PC-3 (cell line): ENCODE measurements around the gene PBX4. TPM values are rescaled to one million over a fixed set of nuclear protein-coding genes. Genes with fewer than 3 reads are reported as not detected.

Experiments used
- ATAC-seq: fragments of 200-7000 bp; cut with Tn5 transposase; 2 replicates; pipeline ENCODE4 v1.9.1; 2020; ENCODE audit warnings: mild to moderate bottlenecking, moderate library complexity
- BruUV-seq: library from RNA; stranded (reverse); fragments of 400-500 nt; replicated peaks from 2 replicates; lab custom pipeline; 2021; lab: Mats Ljungman, UMichigan
- CTCF ChIA-PET: fragments of 300-600 bp; sonication (Branson Sonifier 250); formaldehyde crosslinking; loops from one replicate; lab custom pipeline; 2022; ENCODE audit warnings: antibody characterized with exemption; lab: Charles Lee
- POLR2A ChIA-PET: fragments of 300-600 bp; sonication (Branson Sonifier 250); formaldehyde crosslinking; loops from one replicate; lab custom pipeline; 2022; ENCODE audit warnings: antibody characterized with exemption; ENCODE audit not compliant: unreplicated experiment; lab: Charles Lee
- DNase-seq: peaks from one replicate; pipeline ENCODE4 v3.0.0-alpha.2; 2015
- H2AFZ ChIP-seq: fragments of 300-600 bp; sonication (generic); 2 replicates; pipeline ENCODE4 v1.6.0; 2016; ENCODE audit warnings: antibody characterized with exemption, low read length
- H3F3A ChIP-seq: fragments of 300-600 bp; sonication (generic); one replicate; pipeline ENCODE4 v1.6.0; 2017; ENCODE audit warnings: antibody characterized with exemption, low read length, control low read depth, mild to moderate bottlenecking; ENCODE audit not compliant: unreplicated experiment
- H3K27ac ChIP-seq: fragments of 300-600 bp; sonication (generic); 2 replicates; pipeline ENCODE4 v1.5.1; 2016; ENCODE audit warnings: mild to moderate bottlenecking, low read length
- H3K27me3 ChIP-seq: fragments of 300-600 bp; sonication (generic); 2 replicates; pipeline ENCODE4 v1.6.1; 2016; ENCODE audit warnings: low read length, mixed read lengths
- H3K36me3 ChIP-seq: fragments of 300-600 bp; sonication (generic); 2 replicates; pipeline ENCODE4 v1.6.1; 2016; ENCODE audit warnings: low read depth, mixed run types, low read length, mixed read lengths
- H3K4me1 ChIP-seq: fragments of 300-600 bp; sonication (generic); 2 replicates; pipeline ENCODE4 v1.5.1; 2016; ENCODE audit warnings: low read length; ENCODE audit not compliant: insufficient read depth
- H3K4me2 ChIP-seq: fragments of 300-600 bp; sonication (generic); 2 replicates; pipeline ENCODE4 v1.6.0; 2016; ENCODE audit warnings: low read length
- H3K4me3 ChIP-seq: fragments of 300-600 bp; sonication (generic); 2 replicates; pipeline ENCODE4 v1.5.1; 2016; ENCODE audit warnings: mild to moderate bottlenecking, low read length, mixed read lengths
- H3K79me2 ChIP-seq: fragments of 300-600 bp; sonication (generic); 2 replicates; pipeline ENCODE4 v1.6.1; 2017; ENCODE audit warnings: low read length, mixed read lengths
- H3K9ac ChIP-seq: fragments of 300-600 bp; sonication (generic); 2 replicates; pipeline ENCODE4 v1.6.0; 2016; ENCODE audit warnings: mild to moderate bottlenecking, low read length
- H3K9me2 ChIP-seq: fragments of 300-600 bp; sonication (generic); replicated peaks from 2 replicates; pipeline ENCODE4 v1.6.1; 2016; ENCODE audit warnings: mixed run types, low read length, mixed read lengths
- H3K9me3 ChIP-seq: fragments of 300-600 bp; sonication (generic); 2 replicates; pipeline ENCODE4 v1.6.1; 2016; ENCODE audit warnings: low read length, mixed read lengths
- H4K20me1 ChIP-seq: fragments of 300-600 bp; sonication (generic); 2 replicates; pipeline ENCODE4 v1.6.1; 2016; ENCODE audit warnings: low read length, mixed read lengths
- CTCF ChIP-seq: fragments of 300-600 bp; sonication (generic); conservative IDR thresholded peaks from 2 replicates; pipeline ENCODE4 v1.5.1; 2017; ENCODE audit warnings: antibody characterized with exemption, low read depth, mild to moderate bottlenecking, low read length
- EZH2 ChIP-seq: fragments of 300-600 bp; sonication (generic); IDR thresholded peaks from one replicate; pipeline ENCODE4 v1.6.1; 2017; ENCODE audit warnings: antibody characterized with exemption, mild to moderate bottlenecking, low read length; ENCODE audit not compliant: unreplicated experiment
- EZH2phosphoT487 ChIP-seq: fragments of 300-600 bp; sonication (generic); IDR thresholded peaks from 2 replicates; pipeline ENCODE4 v1.6.1; 2018; ENCODE audit warnings: mild to moderate bottlenecking, antibody characterized with exemption, low read length, borderline replicate concordance
- intact Hi-C: fragments of 100-400 bp; cut with micrococcal nuclease; formaldehyde crosslinking; loops from 2 replicates; pipeline ENCODE4 v1.9.0; 2023
- total RNA-seq: library from RNA; depleted of rRNA; stranded (reverse); fragments of >200 nt; gene quantifications from 2 replicates; pipeline ENCODE4 v1.2.3, GENCODE V29; 2014

The PBX4 gene
- total RNA-seq, 1 experiment from 2014 or later = 6.9 TPM

- H3F3A ChIP-seq = no peaks in the 10 kb centered on the region
- no peak overlapping the region for H3K4me2 ChIP-seq
- no peaks in the 10 kb centered on the region for H3K4me1 ChIP-seq
- no peaks in the 10 kb centered on the region for H3K9me2 ChIP-seq
- H3K79me2 ChIP-seq = 0 out of 2 replicates have a peak, but pooled peaks cover 2% of the 10 kb centered on the region
- H3K27me3 ChIP-seq = no peaks in the 10 kb centered on the region
- no peak overlapping the region for H3K9ac ChIP-seq
- H3K9me3 ChIP-seq = no peaks in the 10 kb centered on the region
- no peak overlapping the region for H3K4me3 ChIP-seq
- no peaks in the 10 kb centered on the region for H4K20me1 ChIP-seq
- peaks cover 3% of the 10 kb centered on the region; the same call in 1 of the 2 replicates for H3K36me3 ChIP-seq
- ChIA-PET POLR2A (no interaction called here), CTCF (no interaction called here)
- intact Hi-C loops = no loop called here
- H2AFZ ChIP-seq = no peak overlapping the region
- DNase-seq = no peak
- TF ChIP-seq EZH2 = no peak
- no peak for TF ChIP-seq CTCF
- TF ChIP-seq EZH2phosphoT487 = no peak
- BruUV-seq = no TSS peak
- ATAC-seq = no peak
- no peak overlapping the region for H3K27ac ChIP-seq
These were observed 18.7 kb upstream of the PBX4 start for GRCh38 chr19:19637186-19637522.

GRCh38 chr19:19636573-19637185, 18.2 kb upstream of the PBX4 start:
- DNase-seq (no peak), ATAC-seq (no peak)
- H3F3A ChIP-seq = no peaks in the 10 kb centered on the region
- no peaks in the 10 kb centered on the region for H3K79me2 ChIP-seq
- ChIA-PET POLR2A (no interaction called here), CTCF (no interaction called here)
- no peak overlapping the region for H3K27ac ChIP-seq
- peaks cover 3% of the 10 kb centered on the region; the same call in 1 of the 2 replicates for H3K36me3 ChIP-seq
- H3K4me2 ChIP-seq = no peak overlapping the region
- TF ChIP-seq EZH2phosphoT487 (no peak), EZH2 (no peak), CTCF (no peak)
- no peaks in the 10 kb centered on the region for H3K9me3 ChIP-seq
- no peaks in the 10 kb centered on the region for H3K27me3 ChIP-seq
- no TSS peak for BruUV-seq
- H3K9me2 ChIP-seq = no peaks in the 10 kb centered on the region
- H3K4me1 ChIP-seq = no peaks in the 10 kb centered on the region
- H2AFZ ChIP-seq = no peak overlapping the region
- no peak overlapping the region for H3K4me3 ChIP-seq
- H4K20me1 ChIP-seq = no peaks in the 10 kb centered on the region
- H3K9ac ChIP-seq = no peak overlapping the region
- intact Hi-C loops = no loop called here

GRCh38 chr19:19635313-19635702, 16.8 kb upstream of the PBX4 start:
- no peaks in the 10 kb centered on the region for H3K4me1 ChIP-seq
- H3K36me3 ChIP-seq = peaks cover 3% of the 10 kb centered on the region; the same call in 1 of the 2 replicates
- BruUV-seq = no TSS peak
- H3K4me2 ChIP-seq = no peak overlapping the region
- TF ChIP-seq EZH2 (no peak), EZH2phosphoT487 (no peak), CTCF (no peak)
- no peaks in the 10 kb centered on the region for H4K20me1 ChIP-seq
- DNase-seq (no peak), ATAC-seq (no peak)
- POLR2A ChIA-PET = no interaction called here
- no peak overlapping the region for H3K9ac ChIP-seq
- intact Hi-C loops = no loop called here
- no peaks in the 10 kb centered on the region for H3K79me2 ChIP-seq
- H3K9me2 ChIP-seq = no peaks in the 10 kb centered on the region
- CTCF ChIA-PET = no interaction called here
- no peaks in the 10 kb centered on the region for H3K9me3 ChIP-seq
- H3F3A ChIP-seq = no peaks in the 10 kb centered on the region
- H3K4me3 ChIP-seq = no peak overlapping the region
- H2AFZ ChIP-seq = no peak overlapping the region
- no peaks in the 10 kb centered on the region for H3K27me3 ChIP-seq
- H3K27ac ChIP-seq = no peak overlapping the region
